HepG2 (cell line): Measurements from ENCODE around the gene PDILT. TPM values are rescaled to one million over a fixed set of nuclear protein-coding genes. Genes with fewer than 3 reads are reported as not detected.

Experiments used
- CREM ChIP-seq, 2 experiments: sonication (generic) in 1 of 2; formaldehyde crosslinking in 1 of 2; IDR thresholded peaks; 2 replicates each; pipeline versions ENCODE4 v1.4.0 to v1.6.1; 2016 to 2020; ENCODE audit warnings: antibody characterized with exemption in 1 of 2, mild to moderate bottlenecking in 1 of 2, missing genetic modification reagents in 1 of 2
- ESRRA ChIP-seq: sonication (generic); formaldehyde crosslinking; IDR thresholded peaks from 2 replicates; pipeline ENCODE4 v1.5.1; 2020; ENCODE audit warnings: mild to moderate bottlenecking, low read depth, missing genetic modification reagents
- MBD4 ChIP-seq: IDR thresholded peaks from 2 replicates; pipeline ENCODE4 v1.6.1; 2012; ENCODE audit warnings: low read length, inconsistent platforms, borderline replicate concordance
- PITX1 ChIP-seq: sonication (generic); formaldehyde crosslinking; IDR thresholded peaks from 2 replicates; pipeline ENCODE4 v1.5.1; 2020; ENCODE audit warnings: mild to moderate bottlenecking, missing genetic modification reagents
- POGK ChIP-seq: sonication (generic); formaldehyde crosslinking; conservative IDR thresholded peaks from 2 replicates; pipeline ENCODE4 v1.8.0; 2022; ENCODE audit warnings: mild to moderate bottlenecking, moderate library complexity, missing genetic modification reagents
- RFX3 ChIP-seq: IDR thresholded peaks from 2 replicates; pipeline ENCODE4 v1.6.1; 2016; ENCODE audit warnings: missing biosample characterization, missing genetic modification reagents
- SIX4 ChIP-seq: sonication (generic); formaldehyde crosslinking; IDR thresholded peaks from 2 replicates; pipeline ENCODE4 v1.4.0; 2020; ENCODE audit warnings: missing genetic modification reagents
- THAP11 ChIP-seq: IDR thresholded peaks from 2 replicates; pipeline ENCODE4 v1.6.1; 2016; ENCODE audit warnings: missing biosample characterization, missing genetic modification reagents
- THYN1 ChIP-seq: sonication (generic); formaldehyde crosslinking; IDR thresholded peaks from 2 replicates; pipeline ENCODE4 v1.8.1; 2023; ENCODE audit warnings: low read depth, mild to moderate bottlenecking, moderate library complexity, missing genetic modification reagents, borderline replicate concordance
- U2AF1 ChIP-seq: fragments of 200-400 bp; formaldehyde crosslinking; optimal IDR thresholded peaks from 2 replicates; pipeline ENCODE3; 2017; ENCODE audit warnings: mild to moderate bottlenecking, low read depth, low read length
- ZC3H4 ChIP-seq: sonication (generic); formaldehyde crosslinking; IDR thresholded peaks from 2 replicates; pipeline ENCODE4 v1.4.0; 2020; ENCODE audit warnings: missing genetic modification reagents, borderline replicate concordance
- ZNF142 ChIP-seq: sonication (generic); formaldehyde crosslinking; IDR thresholded peaks from 2 replicates; pipeline ENCODE4 v1.4.0; 2020; ENCODE audit warnings: missing genetic modification reagents
- ZNF18 ChIP-seq: sonication (generic); formaldehyde crosslinking; IDR thresholded peaks from 2 replicates; pipeline ENCODE4 v1.8.0; 2022; ENCODE audit warnings: mild to moderate bottlenecking, missing genetic modification reagents; ENCODE audit not compliant: insufficient replicate concordance
- ZNF512B ChIP-seq: sonication (generic); formaldehyde crosslinking; IDR thresholded peaks from 2 replicates; pipeline ENCODE4 v1.5.1; 2020; ENCODE audit warnings: missing genetic modification reagents, mild to moderate bottlenecking, borderline replicate concordance
- ZNF607 ChIP-seq: sonication (generic); formaldehyde crosslinking; IDR thresholded peaks from 2 replicates; pipeline ENCODE4 v1.5.1; 2020; ENCODE audit warnings: missing genetic modification reagents, mild to moderate bottlenecking, borderline replicate concordance
- ZNF792 ChIP-seq: IDR thresholded peaks from 2 replicates; pipeline ENCODE4 v1.6.1; 2016
- polyA plus RNA-seq, 8 experiments: library from polyadenylated mRNA; depleted of rRNA in 3 of 8; stranded (reverse) in 7 of 8; unstranded in 1 of 8; fragments of >200 nt; fragmentation: Illumina TruSeq in 4 of 8; extraction: Trizol in 4 of 8; gene quantifications; 2 replicates each; pipeline versions ENCODE4 v1.2.1 to v1.2.3, GENCODE V29; 2011 to 2016; ENCODE audit warnings: low read depth in 4 of 8, missing spikeins in 1 of 8, mixed read lengths in 1 of 8; ENCODE audit not compliant: insufficient read depth in 1 of 8
- total RNA-seq, 5 experiments: library from RNA; depleted of rRNA; stranded (reverse); fragments of >200 nt; fragmentation: Illumina TruSeq; extraction: Trizol; gene quantifications; 2 replicates each; pipeline ENCODE4 v1.2.3, GENCODE V29; 2016; ENCODE audit warnings: low read depth in 1 of 5

The PDILT gene
- total and polyA plus RNA-seq, 2 of the 13 experiments (the other 11 are each of a cell fraction or from before 2014, with no cell fraction given): not detected

GRCh38 chr16:20424129-20424866, 19.8 kb upstream of the PDILT start (continued):
- TF ChIP-seq ZNF512B (CRISPR knock-in tag) (no peak), THAP11 (peak; percentile 69), THYN1 (no peak), ZC3H4 (CRISPR knock-in tag) (no peak), ZNF792 (peak; percentile 79; the same call in 1 of the 2 replicates), SIX4 (CRISPR knock-in tag) (0 out of 2 replicates have a peak, but pooled peaks have one; percentile 81), ZNF142 (peak; percentile 51; the same call in 1 of the 2 replicates), CREM (IDR thresholded peaks at IDR 0.05) (peak; percentile 76), CREM (CRISPR knock-in tag; IDR thresholded peaks at IDR 0.05) (no peak), RFX3 (CRISPR knock-in tag) (no peak), PITX1 (CRISPR knock-in tag) (peak; percentile 97), MBD4 (no peak), POGK (CRISPR knock-in tag) (no peak; the same call in 1 of the 2 replicates), ZNF18 (CRISPR knock-in tag) (no peak), U2AF1 (no peak), ESRRA (CRISPR knock-in tag) (peak; percentile 87), ZNF607 (peak; percentile 79; the same call in 1 of the 2 replicates)
